Natural killer cell (primary cell): ENCODE data around the gene SHROOM3. TPM values are rescaled to one million over a fixed set of nuclear protein-coding genes. Genes with fewer than 3 reads are reported as not detected.

ENCODE experiments used
- ATAC-seq, 3 donors: fragments of 150-1000 bp in 2 of 3; fragments of 200-7000 bp in 1 of 3; cut with Tn5 transposase; 1 replicate in 1 of 3; 2 replicates in 2 of 3; pipeline ENCODE4 v1.10.0; 2021; ENCODE audit warnings: mild to moderate bottlenecking in 2 of 3, moderate library complexity in 2 of 3
- DNase-seq, 2 donors: peaks; one replicate each; pipeline versions ENCODE4 v3.0.0 to v3.0.0-alpha.2; 2013 to 2021; ENCODE audit warnings: mixed read lengths in 1 of 2
- H3K27ac ChIP-seq: one replicate; pipeline ENCODE4 v1.5.1; 2013; ENCODE audit warnings: mild to moderate bottlenecking, low read length
- H3K27me3 ChIP-seq: one replicate; pipeline ENCODE4 v1.6.1; 2013; ENCODE audit warnings: low read length; ENCODE audit not compliant: control insufficient read depth, insufficient read depth
- H3K36me3 ChIP-seq: one replicate; pipeline ENCODE4 v1.6.1; 2013; ENCODE audit warnings: low read length; ENCODE audit not compliant: control insufficient read depth, insufficient read depth
- H3K4me1 ChIP-seq: one replicate; pipeline ENCODE4 v1.6.1; 2013; ENCODE audit warnings: low read length; ENCODE audit not compliant: control insufficient read depth, insufficient read depth
- H3K4me3 ChIP-seq: one replicate; pipeline ENCODE4 v1.5.1; 2013; ENCODE audit warnings: low read length
- H3K9me3 ChIP-seq: one replicate; pipeline ENCODE4 v1.6.1; 2013; ENCODE audit warnings: low read length; ENCODE audit not compliant: control insufficient read depth, insufficient read depth
- H3K27ac Mint-ChIP-seq, 2 donors: one replicate each; pipeline ENCODE4 v1.8.0; 2022; ENCODE audit warnings: mild to moderate bottlenecking in 2 of 2, mixed read lengths in 2 of 2, moderate library complexity in 1 of 2
- H3K27me3 Mint-ChIP-seq, 2 donors: one replicate each; pipeline ENCODE4 v1.8.0; 2022; ENCODE audit warnings: low read depth in 2 of 2, mixed read lengths in 2 of 2
- H3K36me3 Mint-ChIP-seq: one replicate; pipeline ENCODE4 v1.8.0; 2022; ENCODE audit warnings: mixed read lengths
- H3K4me1 Mint-ChIP-seq, 2 donors: one replicate each; pipeline ENCODE4 v1.8.0; 2022; ENCODE audit warnings: mixed read lengths in 2 of 2
- H3K4me3 Mint-ChIP-seq: one replicate; pipeline ENCODE4 v1.8.0; 2022; ENCODE audit warnings: mild to moderate bottlenecking, moderate library complexity, mixed read lengths
- H3K9me3 Mint-ChIP-seq, 2 donors: one replicate each; pipeline ENCODE4 v1.8.0; 2022; ENCODE audit warnings: mixed read lengths in 2 of 2
- WGBS: methylation state at CpG from one replicate; pipeline ENCODE4 v1.1.7; 2013; ENCODE audit warnings: missing lambda C conversion rate; ENCODE audit not compliant: insufficient coverage; 5-methylcytosine and 5-hydroxymethylcytosine counted together
- intact Hi-C: fragments of 100-400 bp; cut with micrococcal nuclease; formaldehyde crosslinking; loops from one replicate; pipeline ENCODE4 v1.14.2; 2022
- total RNA-seq, 4 donors: library from RNA; stranded (reverse); fragments of 120-200 nt in 1 of 4; gene quantifications; one replicate each; pipeline versions ENCODE4 v1.2.3 to v1.2.4, GENCODE V29; 2013 to 2022
- TF ChIP-seq, protein P1 (sequence below): fragments of 200-600 bp; IDR thresholded peaks from one replicate; pipeline ENCODE4 v1.8.0; 2022; ENCODE audit warnings: antibody characterized with exemption

The SHROOM3 gene
- total RNA-seq, 3 donors from 2014 or later (not counting 1 experiment from before 2014, with no cell fraction given), result 0.63 TPM; not detected in 2

DNA sequence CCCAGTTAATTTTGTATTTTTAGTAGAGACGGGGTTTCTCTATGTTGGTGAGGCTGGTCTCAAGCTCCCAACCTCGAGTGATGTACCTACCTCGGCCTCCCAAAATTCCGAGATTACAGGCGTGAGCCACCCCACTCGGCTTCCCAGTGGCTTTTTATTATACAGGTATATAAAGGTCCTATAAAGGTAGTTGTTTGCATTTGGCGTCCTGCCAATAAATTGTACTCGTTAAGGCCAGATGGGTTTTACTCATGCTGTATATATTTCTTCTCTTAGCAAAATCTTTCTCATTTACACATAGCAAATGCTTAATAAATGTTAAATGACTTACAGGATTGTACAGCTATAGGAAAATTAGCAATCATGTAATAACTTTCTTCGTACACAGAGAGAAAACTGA, 6.9 kb downstream of the SHROOM3 start:
- no peak overlapping the region for H3K27ac Mint-ChIP-seq
- no peaks in the 10 kb centered on the region for H3K36me3 ChIP-seq
- H3K27ac ChIP-seq, result no peak overlapping the region
- H3K4me1 ChIP-seq, result no peaks in the 10 kb centered on the region
- 92% methylated on average over 7 of the region's 9 CpGs for WGBS
- peaks cover 7% of the 10 kb centered on the region for H3K36me3 Mint-ChIP-seq
- H3K27me3 ChIP-seq, result no peaks in the 10 kb centered on the region
- no peak overlapping the region for H3K4me3 ChIP-seq
- intact Hi-C loops, result no loop called here
- no peak overlapping the region for H3K4me3 Mint-ChIP-seq
- TF ChIP-seq, protein P1, sequence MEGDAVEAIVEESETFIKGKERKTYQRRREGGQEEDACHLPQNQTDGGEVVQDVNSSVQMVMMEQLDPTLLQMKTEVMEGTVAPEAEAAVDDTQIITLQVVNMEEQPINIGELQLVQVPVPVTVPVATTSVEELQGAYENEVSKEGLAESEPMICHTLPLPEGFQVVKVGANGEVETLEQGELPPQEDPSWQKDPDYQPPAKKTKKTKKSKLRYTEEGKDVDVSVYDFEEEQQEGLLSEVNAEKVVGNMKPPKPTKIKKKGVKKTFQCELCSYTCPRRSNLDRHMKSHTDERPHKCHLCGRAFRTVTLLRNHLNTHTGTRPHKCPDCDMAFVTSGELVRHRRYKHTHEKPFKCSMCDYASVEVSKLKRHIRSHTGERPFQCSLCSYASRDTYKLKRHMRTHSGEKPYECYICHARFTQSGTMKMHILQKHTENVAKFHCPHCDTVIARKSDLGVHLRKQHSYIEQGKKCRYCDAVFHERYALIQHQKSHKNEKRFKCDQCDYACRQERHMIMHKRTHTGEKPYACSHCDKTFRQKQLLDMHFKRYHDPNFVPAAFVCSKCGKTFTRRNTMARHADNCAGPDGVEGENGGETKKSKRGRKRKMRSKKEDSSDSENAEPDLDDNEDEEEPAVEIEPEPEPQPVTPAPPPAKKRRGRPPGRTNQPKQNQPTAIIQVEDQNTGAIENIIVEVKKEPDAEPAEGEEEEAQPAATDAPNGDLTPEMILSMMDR, result no peak
- H3K27me3 Mint-ChIP-seq, result peaks cover 2 to 15% of the 10 kb centered on the region in 2 donors
- H3K9me3 Mint-ChIP-seq, result no peaks in the 10 kb centered on the region
- H3K4me1 Mint-ChIP-seq, result peaks cover 3 to 16% of the 10 kb centered on the region in 2 donors
- H3K9me3 ChIP-seq, result no peaks in the 10 kb centered on the region
- ATAC-seq (no peak), DNase-seq (no peak)

DNA sequence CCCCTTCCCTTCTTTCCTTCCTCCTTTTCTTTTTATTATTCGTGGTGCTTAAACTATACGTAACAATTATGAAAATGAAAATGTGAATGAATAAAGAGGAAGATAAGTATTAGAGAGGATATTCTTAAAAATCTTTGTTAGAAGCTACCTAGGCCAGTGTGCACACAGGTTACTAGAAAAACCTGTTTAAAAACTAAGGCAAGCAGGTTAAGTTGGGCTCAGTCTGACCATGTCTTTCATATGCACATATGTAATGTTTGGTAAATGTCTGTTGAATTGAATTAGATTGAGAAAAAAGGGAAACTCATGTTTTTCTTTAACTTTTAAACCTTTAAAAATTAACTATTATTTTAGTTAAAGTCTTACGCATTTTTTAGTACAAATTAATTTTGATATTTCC, 7.8 kb downstream of the SHROOM3 start:
- Histone ChIP-seq H3K27ac (no peak overlapping the region), H3K4me3 (no peak overlapping the region), H3K27me3 (no peaks in the 10 kb centered on the region), H3K4me1 (no peaks in the 10 kb centered on the region), H3K36me3 (no peaks in the 10 kb centered on the region), H3K9me3 (no peaks in the 10 kb centered on the region)
- DNase-seq (no peak), ATAC-seq (no peak)
- H3K27me3 Mint-ChIP-seq, result peaks cover 0 to 15% of the 10 kb centered on the region in 2 donors
- WGBS, result 100% methylated on average over 1 of the region's 3 CpGs
- H3K4me3 Mint-ChIP-seq, result no peak overlapping the region
- intact Hi-C loops, result no loop called here
- H3K27ac Mint-ChIP-seq, result no peak overlapping the region
- H3K4me1 Mint-ChIP-seq, result peaks cover 9 to 21% of the 10 kb centered on the region in 2 donors
- H3K9me3 Mint-ChIP-seq, result no peaks in the 10 kb centered on the region
- peaks cover 7% of the 10 kb centered on the region for H3K36me3 Mint-ChIP-seq
- TF ChIP-seq, protein P1, result no peak

DNA sequence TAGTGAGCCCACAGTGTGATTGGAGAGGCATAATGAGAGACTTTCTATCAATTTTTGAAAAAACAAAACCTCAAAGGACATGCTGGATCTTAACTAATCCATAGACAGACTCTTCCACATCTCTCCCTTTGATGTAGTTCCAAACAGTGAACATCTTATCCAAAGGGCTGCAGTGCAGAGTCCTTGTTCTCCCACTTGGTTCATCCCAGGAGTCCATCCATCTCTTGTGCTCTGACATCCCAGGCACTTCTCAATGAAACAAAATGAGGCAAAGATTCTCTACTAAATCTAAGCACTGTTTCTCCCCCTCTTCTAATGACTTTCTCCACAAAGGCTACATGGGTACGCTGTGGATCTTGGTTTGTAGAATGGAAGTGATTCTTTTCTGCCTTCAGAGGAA, 8.3 kb downstream of the SHROOM3 start:
- no peak overlapping the region for H3K4me3 ChIP-seq
- intact Hi-C loops, result no loop called here
- no peak overlapping the region for H3K4me3 Mint-ChIP-seq
- no CpG with 5 or more reads among the region's 1 CpG for WGBS
- H3K9me3 ChIP-seq, result no peaks in the 10 kb centered on the region
- no peaks in the 10 kb centered on the region for H3K9me3 Mint-ChIP-seq
- no peaks in the 10 kb centered on the region for H3K27me3 ChIP-seq
- H3K27ac ChIP-seq, result no peak overlapping the region
- no peaks in the 10 kb centered on the region for H3K36me3 ChIP-seq
- no peaks in the 10 kb centered on the region for H3K4me1 ChIP-seq
- no peak overlapping the region for H3K27ac Mint-ChIP-seq
- H3K36me3 Mint-ChIP-seq, result peaks cover 4% of the 10 kb centered on the region
- TF ChIP-seq, protein P1, result no peak
- ATAC-seq (no peak), DNase-seq (no peak)
- peaks cover 0 to 11% of the 10 kb centered on the region in 2 donors for H3K27me3 Mint-ChIP-seq
- H3K4me1 Mint-ChIP-seq, result peaks cover 11 to 24% of the 10 kb centered on the region in 2 donors

DNA sequence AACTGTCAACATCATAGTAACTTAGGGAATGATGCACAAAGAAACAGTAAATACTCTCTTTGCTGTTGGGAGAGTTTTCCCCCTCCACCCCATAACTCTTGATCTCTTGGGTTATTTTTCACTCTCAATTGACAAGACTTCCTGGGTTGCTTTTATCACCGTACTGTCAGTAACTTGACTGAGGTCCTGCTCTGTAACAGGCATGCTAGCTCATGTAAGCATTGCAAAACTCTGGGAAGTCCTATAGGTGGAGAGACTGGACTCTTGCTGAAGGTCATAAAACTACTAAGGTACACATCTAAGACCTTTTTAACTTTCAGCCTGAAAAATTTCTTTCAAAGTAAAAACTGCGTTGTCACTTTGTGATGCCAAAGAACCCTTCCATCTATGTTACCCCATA, 10.9 kb downstream of the SHROOM3 start:
- Histone ChIP-seq H3K27ac (no peak overlapping the region), H3K36me3 (no peaks in the 10 kb centered on the region), H3K27me3 (no peaks in the 10 kb centered on the region), H3K4me1 (peaks cover 1% of the 10 kb centered on the region), H3K4me3 (no peak overlapping the region), H3K9me3 (no peaks in the 10 kb centered on the region)
- TF ChIP-seq, protein P1, result no peak
- H3K36me3 Mint-ChIP-seq, result no peaks in the 10 kb centered on the region
- H3K9me3 Mint-ChIP-seq, result no peaks in the 10 kb centered on the region
- H3K4me3 Mint-ChIP-seq, result no peak overlapping the region
- WGBS, result 75% methylated on average over 2 of the region's 2 CpGs
- no peaks in the 10 kb centered on the region for H3K27me3 Mint-ChIP-seq
- H3K27ac Mint-ChIP-seq, result no peak overlapping the region
- ATAC-seq, result no peak
- intact Hi-C loops, result no loop called here
- H3K4me1 Mint-ChIP-seq, result peaks cover 34 to 48% of the 10 kb centered on the region in 2 donors
- DNase-seq, result no peak
